BJ (cell line): ENCODE data around the gene SLC23A2. TPM values are rescaled to one million over a fixed set of nuclear protein-coding genes. Genes with fewer than 3 reads are reported as not detected.
"Not testable (repeated sequence)": the region's sequence is repeated elsewhere in the genome, so short reads cannot be mapped to it uniquely, and the experiment has no call there.

Experiments used
- CTCF ChIA-PET: fragments of 350-600 bp; formaldehyde crosslinking; extraction: SDS; loops from one replicate; lab custom pipeline; 2021; ENCODE audit warnings: antibody characterized with exemption, inconsistent platforms; lab: Yijun Ruan, JAX
- POLR2A ChIA-PET: fragments of 300-600 bp; sonication (Branson Sonifier 250); formaldehyde crosslinking; extraction: SDS; loops from one replicate; lab custom pipeline; 2021; ENCODE audit warnings: antibody characterized with exemption; lab: Charles Lee
- DNase-seq: peaks from one replicate; pipeline ENCODE4 v3.0.0-alpha.2; 2011; ENCODE audit warnings: low read depth
- H3K27me3 ChIP-seq: 2 replicates; pipeline ENCODE4 v1.6.0; 2011; ENCODE audit warnings: low read length; ENCODE audit not compliant: control insufficient read depth, insufficient read depth
- H3K36me3 ChIP-seq: 2 replicates; pipeline ENCODE4 v1.5.1; 2011; ENCODE audit warnings: low read length; ENCODE audit not compliant: control insufficient read depth, insufficient read depth
- H3K4me3 ChIP-seq: 2 replicates; pipeline ENCODE4 v1.5.1; 2011; ENCODE audit warnings: low read depth, mild to moderate bottlenecking, control low read depth, low read length
- CTCF ChIP-seq: IDR thresholded peaks from 2 replicates; pipeline ENCODE4 v1.5.1; 2011; ENCODE audit warnings: low read depth, mild to moderate bottlenecking, control low read depth, inconsistent platforms, low read length, moderate library complexity; ENCODE audit not compliant: insufficient read depth
- polyA plus RNA-seq: library from polyadenylated mRNA; depleted of rRNA; stranded (reverse); fragments of >200 nt; gene quantifications from 2 replicates; pipeline ENCODE4 v1.2.3, GENCODE V29; 2011

SLC23A2 gene
- polyA plus RNA-seq, 1 experiment, result 11.2 TPM

DNA sequence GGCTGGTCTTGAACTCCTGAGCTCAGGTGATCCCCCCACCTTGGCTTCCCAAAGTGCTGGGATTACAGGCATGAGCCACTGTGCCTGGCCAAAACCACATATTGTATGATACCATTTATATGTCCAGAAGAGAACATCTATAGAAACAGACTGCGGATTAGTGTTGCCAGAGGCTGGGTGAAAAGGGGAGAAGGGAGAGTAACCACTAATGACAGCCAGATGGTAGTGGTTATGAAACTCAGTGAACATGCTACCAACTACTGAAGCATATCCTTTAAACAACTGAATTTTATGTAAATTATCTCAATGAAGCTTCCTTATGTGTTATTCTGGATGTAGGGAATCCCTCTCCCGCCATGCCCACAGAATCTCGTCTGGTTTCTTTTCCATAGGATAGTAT lies 15.7 kb downstream of the SLC23A2 start:
- ChIA-PET CTCF (interaction anchor here (1.0 kb wide), 1 partner anchor 30 kb away, joined by 3 read pairs; no protein-coding TSS in a partner anchor), POLR2A (no interaction called here)
- H3K27me3 ChIP-seq, result no peaks in the 10 kb centered on the region
- no peak for TF ChIP-seq CTCF
- DNase-seq, result no peak
- H3K36me3 ChIP-seq, result no peaks in the 10 kb centered on the region
- no peak overlapping the region for H3K4me3 ChIP-seq

- DNase-seq, result no peak
- H3K36me3 ChIP-seq, result no peaks in the 10 kb centered on the region
- ChIA-PET CTCF (no interaction called here), POLR2A (no interaction called here)
- no peak for TF ChIP-seq CTCF
- no peaks in the 10 kb centered on the region for H3K27me3 ChIP-seq
- H3K4me3 ChIP-seq, result no peak overlapping the region
Observed at GRCh38 chr20:4982281-4982680, 19.0 kb downstream of the SLC23A2 start.

GRCh38 chr20:4979841-4980410 lies 21.4 kb downstream of the SLC23A2 start:
- DNase-seq, result no peak
- no peak overlapping the region for H3K4me3 ChIP-seq
- ChIA-PET POLR2A (no interaction called here), CTCF (interaction anchor here (0.6 kb wide), 1 partner anchor 57 kb away, joined by 3 read pairs; no protein-coding TSS in a partner anchor)
- TF ChIP-seq CTCF, result no peak
- H3K36me3 ChIP-seq, result no peaks in the 10 kb centered on the region
- no peaks in the 10 kb centered on the region for H3K27me3 ChIP-seq

GRCh38 chr20:4978050-4978918 lies 23.0 kb downstream of the SLC23A2 start:
- ChIA-PET CTCF (no interaction called here), POLR2A (no interaction called here)
- H3K27me3 ChIP-seq, result no peaks in the 10 kb centered on the region
- DNase-seq, result no peak
- TF ChIP-seq CTCF, result no peak
- H3K36me3 ChIP-seq, result no peaks in the 10 kb centered on the region
- no peak overlapping the region for H3K4me3 ChIP-seq

DNA sequence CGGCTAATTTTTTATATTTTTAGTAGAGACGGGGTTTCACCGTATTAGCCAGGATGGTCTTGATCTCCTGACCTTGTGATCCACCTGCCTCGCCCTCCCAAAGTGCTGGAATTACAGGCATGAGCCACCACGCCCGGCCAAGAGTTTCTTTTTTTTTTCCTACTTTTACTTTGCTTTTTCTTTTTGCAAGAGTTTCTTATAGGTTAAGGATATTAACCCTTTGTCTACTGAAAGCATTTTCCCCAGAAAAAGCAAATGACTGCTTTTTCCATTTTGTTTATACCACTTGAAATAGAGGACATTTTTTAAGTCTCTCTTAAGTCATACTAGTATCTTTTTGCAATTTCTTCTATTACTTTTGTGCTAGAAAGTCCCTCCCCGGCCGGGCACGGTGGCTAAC lies 25.3 kb downstream of the SLC23A2 start:
- H3K4me3 ChIP-seq, DNase-seq, CTCF ChIA-PET, H3K36me3 ChIP-seq, POLR2A ChIA-PET, H3K27me3 ChIP-seq: not testable (repeated sequence)
